Kidney (tissue), 14 donors: ENCODE measurements around the gene MEIOB. TPM values are rescaled to one million over a fixed set of nuclear protein-coding genes. Genes with fewer than 3 reads are reported as not detected.

Source experiments
- DNase-seq, 5 donors: peaks; one replicate each; pipeline ENCODE4 v3.0.0-alpha.2; 2013 to 2020
- FAIRE-seq: peaks from 2 replicates; lab custom pipeline; 2012; peaks lifted over from hg19 to GRCh38; lab: Jason Lieb, UNC
- H3K27ac ChIP-seq, 2 donors: one replicate each; pipeline ENCODE4 v1.7.0; 2013; ENCODE audit warnings: low read depth in 2 of 2, low read length in 2 of 2, inconsistent platforms in 1 of 2
- H3K27me3 ChIP-seq: one replicate; pipeline ENCODE4 v1.7.1; 2013; ENCODE audit warnings: low read length, inconsistent platforms; ENCODE audit not compliant: control insufficient read depth, insufficient read depth
- H3K36me3 ChIP-seq, 3 donors: one replicate each; pipeline versions ENCODE4 v1.7.0 to v1.7.1; 2013; ENCODE audit warnings: low read length in 3 of 3, control low read depth in 1 of 3, inconsistent platforms in 1 of 3; ENCODE audit not compliant: insufficient read depth in 3 of 3, control insufficient read depth in 2 of 3
- H3K4me1 ChIP-seq, 3 donors: one replicate each; pipeline versions ENCODE4 v1.7.0 to v1.7.1; 2013; ENCODE audit warnings: low read length in 3 of 3, inconsistent platforms in 1 of 3, low read depth in 1 of 3; ENCODE audit not compliant: control insufficient read depth in 2 of 3, insufficient read depth in 2 of 3
- H3K4me3 ChIP-seq, 3 donors: one replicate each; pipeline versions ENCODE4 v1.7.0 to v1.8.1; 2013; ENCODE audit warnings: low read length in 3 of 3, control low read depth in 1 of 3, inconsistent platforms in 1 of 3
- H3K9ac ChIP-seq, 3 donors: one replicate each; pipeline versions ENCODE4 v1.7.0 to v1.7.1; 2013; ENCODE audit warnings: low read length in 3 of 3, control low read depth in 1 of 3, inconsistent platforms in 1 of 3
- H3K9me3 ChIP-seq, 3 donors: one replicate each; pipeline versions ENCODE4 v1.7.0 to v1.7.1; 2013; ENCODE audit warnings: low read length in 3 of 3, control low read depth in 1 of 3, inconsistent platforms in 1 of 3; ENCODE audit not compliant: control insufficient read depth in 2 of 3, insufficient read depth in 1 of 3
- intact Hi-C: fragments of 100-400 bp; cut with DNase I; formaldehyde crosslinking; loops from one replicate; pipeline ENCODE4 v1.11.1; 2022
- polyA plus RNA-seq: library from polyadenylated mRNA; stranded (reverse); fragments of 350-450 nt; fragmentation: Illumina TruSeq; extraction: RNeasy Lipid Tissue Mini Kit (QIAGEN cat#74804); gene quantifications from one replicate; pipeline ENCODE4 v1.2.3, GENCODE V29; 2014; ENCODE audit warnings: low read depth, low replicate concordance; ENCODE audit not compliant: insufficient read depth
- total RNA-seq: library from RNA; stranded (reverse); fragmentation: NEBNext Ultra II Directional; extraction: Animal tissue kit (Norgen Biotek cat#: 25700); gene quantifications from one replicate; pipeline ENCODE4 v1.2.1, GENCODE V29; 2021
- TF ChIP-seq, protein P1 (sequence below): IDR thresholded peaks from 3 replicates; pipeline ENCODE4 v1.5.1; 2012; ENCODE audit warnings: mild to moderate bottlenecking, moderate library complexity, borderline replicate concordance; ENCODE audit not compliant: insufficient read depth; ENCODE audit errors: extremely low read depth
- donor health status: control.
- donor health status: control.
- donor health status: control.
- donor health status: control.
- donor health status: control.
- donor health status: DM: yes; HTN: yes; CAD: no.
- donor health status: Normal renal cell carcinoma (clear cell type).

The MEIOB gene
- total and polyA plus RNA-seq, 2 donors from 2014 or later = 0.16 to 1.4 TPM

- no peak overlapping the region for H3K9ac ChIP-seq
- no peak overlapping the region for H3K27ac ChIP-seq
- no peak for DNase-seq
- TF ChIP-seq, protein P1, sequence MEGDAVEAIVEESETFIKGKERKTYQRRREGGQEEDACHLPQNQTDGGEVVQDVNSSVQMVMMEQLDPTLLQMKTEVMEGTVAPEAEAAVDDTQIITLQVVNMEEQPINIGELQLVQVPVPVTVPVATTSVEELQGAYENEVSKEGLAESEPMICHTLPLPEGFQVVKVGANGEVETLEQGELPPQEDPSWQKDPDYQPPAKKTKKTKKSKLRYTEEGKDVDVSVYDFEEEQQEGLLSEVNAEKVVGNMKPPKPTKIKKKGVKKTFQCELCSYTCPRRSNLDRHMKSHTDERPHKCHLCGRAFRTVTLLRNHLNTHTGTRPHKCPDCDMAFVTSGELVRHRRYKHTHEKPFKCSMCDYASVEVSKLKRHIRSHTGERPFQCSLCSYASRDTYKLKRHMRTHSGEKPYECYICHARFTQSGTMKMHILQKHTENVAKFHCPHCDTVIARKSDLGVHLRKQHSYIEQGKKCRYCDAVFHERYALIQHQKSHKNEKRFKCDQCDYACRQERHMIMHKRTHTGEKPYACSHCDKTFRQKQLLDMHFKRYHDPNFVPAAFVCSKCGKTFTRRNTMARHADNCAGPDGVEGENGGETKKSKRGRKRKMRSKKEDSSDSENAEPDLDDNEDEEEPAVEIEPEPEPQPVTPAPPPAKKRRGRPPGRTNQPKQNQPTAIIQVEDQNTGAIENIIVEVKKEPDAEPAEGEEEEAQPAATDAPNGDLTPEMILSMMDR = no peak
- FAIRE-seq = no peak
- H3K36me3 ChIP-seq = peaks cover 0 to 38% (median 9%) of the 10 kb centered on the region in 3 donors
- H3K4me1 ChIP-seq = peaks cover 0 to 3% (median 0%) of the 10 kb centered on the region in 3 donors
- no peaks in the 10 kb centered on the region for H3K9me3 ChIP-seq
- intact Hi-C loops = no loop called here
- H3K27me3 ChIP-seq = no peaks in the 10 kb centered on the region
- no peak overlapping the region for H3K4me3 ChIP-seq
Observed at GRCh38 chr16:1817276-1817589, 54.7 kb downstream of the MEIOB start.

- TF ChIP-seq, protein P1 = no peak
- FAIRE-seq = no peak
- H3K36me3 ChIP-seq = peaks cover 0 to 34% (median 9%) of the 10 kb centered on the region in 3 donors
Observed at GRCh38 chr16:1816396-1817275, 55.3 kb downstream of the MEIOB start.

GRCh38 chr16:1815461-1815860, 56.5 kb downstream of the MEIOB start:
- Histone ChIP-seq H3K4me1 (no peaks in the 10 kb centered on the region), H3K27me3 (no peaks in the 10 kb centered on the region), H3K4me3 (no peak overlapping the region), H3K36me3 (peaks cover 0 to 29% (median 6%) of the 10 kb centered on the region in 3 donors), H3K9me3 (no peaks in the 10 kb centered on the region), H3K9ac (no peak overlapping the region), H3K27ac (no peak overlapping the region)
- intact Hi-C loops = no loop called here
- no peak for DNase-seq
- no peak for FAIRE-seq
- TF ChIP-seq, protein P1 = no peak

More at GRCh38 chr16:1816396-1817275, 55.3 kb downstream of the MEIOB start:
- Histone ChIP-seq H3K9me3 (no peaks in the 10 kb centered on the region), H3K27ac (no peak overlapping the region), H3K9ac (no peak overlapping the region), H3K27me3 (no peaks in the 10 kb centered on the region), H3K4me3 (no peak overlapping the region), H3K4me1 (no peaks in the 10 kb centered on the region)
- no peak for DNase-seq
- intact Hi-C loops = no loop called here
